HG02763 (cell line): Measurements from ENCODE around the gene TMEM40.

ENCODE experiments used
- ATAC-seq: cut with Tn5 transposase; IDR thresholded peaks from one replicate; pipeline ENCODE4 v1.9.1; 2021; ENCODE audit warnings: mild to moderate bottlenecking, moderate library complexity; ENCODE audit not compliant: unreplicated experiment

TMEM40 gene

DNA sequence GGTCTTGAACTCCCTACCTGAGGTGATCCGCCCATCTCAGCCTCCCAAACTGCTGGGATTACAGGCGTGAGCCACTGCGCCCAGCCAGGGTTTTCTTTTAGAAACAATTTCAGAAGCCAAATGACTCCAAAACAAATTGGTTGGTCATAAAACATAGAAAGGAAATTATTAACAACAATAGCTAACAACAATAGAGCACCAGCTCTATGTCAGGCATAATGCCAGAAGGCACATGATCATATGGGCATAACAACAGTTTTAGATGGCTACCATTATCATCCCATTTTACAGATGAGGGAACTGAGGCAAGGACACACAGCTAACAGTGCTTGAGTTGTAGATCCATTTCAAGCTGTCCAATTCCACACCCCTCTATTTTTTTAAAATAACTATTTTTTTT, 73.0 kb downstream of the TMEM40 start:
- ATAC-seq, result no peak
